ENCODE measurements around the gene SLC4A1.
A peak's percentile ranks its signal among the peaks of the same experiment; 100 is the strongest.

DNA sequence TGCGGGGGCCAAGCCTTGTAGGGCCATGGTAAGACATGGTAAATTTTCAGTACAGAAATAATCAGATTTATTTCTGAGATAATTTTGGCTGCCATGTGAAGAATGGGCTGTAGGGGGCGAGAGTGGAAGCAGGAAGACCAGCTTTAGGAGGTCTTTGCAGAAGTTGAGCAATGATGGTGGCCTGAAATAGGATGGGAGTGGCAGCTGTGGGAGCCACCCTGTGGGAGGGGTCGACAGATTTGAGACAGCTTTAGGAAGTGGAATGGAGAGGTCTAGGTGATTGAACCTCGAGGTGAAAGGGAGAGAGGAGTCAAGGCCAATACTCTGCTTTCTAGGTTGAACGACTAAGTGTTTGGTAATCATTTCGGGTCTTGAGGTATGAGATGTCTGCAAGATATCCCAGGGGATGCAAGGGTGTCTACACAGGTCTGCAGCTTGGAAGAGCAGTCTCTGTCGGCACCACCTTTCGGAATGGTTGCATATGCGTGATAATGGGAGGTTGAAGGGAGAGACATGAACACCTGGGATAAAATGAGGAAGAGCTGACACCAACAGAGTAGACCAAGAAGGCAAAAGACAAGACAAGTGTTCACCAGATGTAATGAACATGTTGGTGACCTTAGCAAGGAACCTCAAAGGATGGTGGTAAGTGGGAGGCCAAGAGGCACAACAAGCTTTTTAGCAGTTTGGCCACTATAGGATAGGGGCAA is 64.0 kb downstream of the SLC4A1 start:
- peak; percentile 80 to 90 for TF ChIP-seq CTCF (conservative IDR thresholded peaks at IDR 0.05; ENCODE audit: low read depth in 2 of 2)
- no peak for TF ChIP-seq POLR2AphosphoS5 (IDR thresholded peaks at IDR 0.05; ENCODE audit: low read depth)
- TF ChIP-seq ETS1 (IDR thresholded peaks at IDR 0.05) = no peak
- TF ChIP-seq ZNF462 (CRISPR knock-in tag; IDR thresholded peaks at IDR 0.05) = no peak
- no peak for TF ChIP-seq CREB1 (CRISPR knock-in tag; IDR thresholded peaks at IDR 0.05; ENCODE audit: low read depth)
- TF ChIP-seq EZH2phosphoT487 (IDR thresholded peaks at IDR 0.05; ENCODE audit: unreplicated experiment) = no peak
- TF ChIP-seq ZNF114 (CRISPR knock-in tag; IDR thresholded peaks at IDR 0.05) = no peak
- TF ChIP-seq REST (IDR thresholded peaks at IDR 0.05; ENCODE audit: unreplicated experiment) = no peak
- TF ChIP-seq EZH2 (IDR thresholded peaks at IDR 0.05; ENCODE audit: low read depth, unreplicated experiment) = no peak
- no peak for TF ChIP-seq NANOG (IDR thresholded peaks at IDR 0.05; ENCODE audit: borderline replicate concordance)

Data from GM23338 (cell line).